Left ventricle myocardium inferior (tissue), 1 donor: Measurements from ENCODE around the gene ARHGAP42. TPM values are rescaled to one million over a fixed set of nuclear protein-coding genes. Genes with fewer than 3 reads are reported as not detected.
"Not testable (repeated sequence)": the region's sequence is repeated elsewhere in the genome, so short reads cannot be mapped to it uniquely, and the experiment has no call there.

Experiments used
- DNase-seq: peaks from one replicate; pipeline ENCODE4 v3.0.0-alpha.2; 2020
- H3K27ac ChIP-seq: fragments of 200-600 bp; replicated peaks from 2 replicates; pipeline ENCODE4 v1.8.0; 2021
- H3K27me3 ChIP-seq: fragments of 200-600 bp; 2 replicates; pipeline ENCODE4 v1.8.0; 2021; ENCODE audit warnings: low read depth
- H3K36me3 ChIP-seq: fragments of 200-600 bp; 2 replicates; pipeline ENCODE4 v1.8.0; 2021
- H3K4me1 ChIP-seq: fragments of 200-600 bp; 2 replicates; pipeline ENCODE4 v1.8.0; 2021
- H3K4me3 ChIP-seq: fragments of 200-600 bp; 2 replicates; pipeline ENCODE4 v1.8.0; 2021; ENCODE audit warnings: mild to moderate bottlenecking, moderate library complexity
- H3K9me3 ChIP-seq: fragments of 200-600 bp; replicated peaks from 2 replicates; pipeline ENCODE4 v1.8.0; 2021
- CTCF ChIP-seq: fragments of 200-600 bp; IDR thresholded peaks from 2 replicates; pipeline ENCODE4 v1.8.0; 2021; ENCODE audit warnings: antibody characterized with exemption, mild to moderate bottlenecking, borderline replicate concordance
- intact Hi-C: fragments of 100-400 bp; cut with micrococcal nuclease; formaldehyde crosslinking; loops from one replicate; pipeline ENCODE4 v1.11.0; 2022
- total RNA-seq: library from RNA; stranded (reverse); fragmentation: NEBNext Ultra II Directional; extraction: Animal tissue kit (Norgen Biotek cat#: 25700); gene quantifications from one replicate; pipeline ENCODE4 v1.2.1, GENCODE V29; 2021
- donor health status: DM: no; HTN: yes; CAD: no; lungs with severe emphysema.

The ARHGAP42 gene
- total RNA-seq, 1 donor from 2014 or later, result 11.1 TPM

- peak overlapping the region; percentile 72 for H3K27ac ChIP-seq
- TF ChIP-seq CTCF, result no peak
- H3K36me3 ChIP-seq, result no peaks in the 10 kb centered on the region
- no peaks in the 10 kb centered on the region for H3K27me3 ChIP-seq
- no peak overlapping the region for H3K4me3 ChIP-seq
- no peaks in the 10 kb centered on the region for H3K9me3 ChIP-seq
- peaks cover 47% of the 10 kb centered on the region for H3K4me1 ChIP-seq
- no peak for DNase-seq
- intact Hi-C loops, result no loop called here
Observed at GRCh38 chr11:100741866-100742625, 55.0 kb downstream of the ARHGAP42 start.

- Histone ChIP-seq H3K4me1 (peaks cover 14% of the 10 kb centered on the region), H3K4me3 (no peak overlapping the region), H3K27ac (no peak overlapping the region), H3K27me3 (no peaks in the 10 kb centered on the region), H3K9me3 (peaks cover 22% of the 10 kb centered on the region), H3K36me3 (peaks cover 11% of the 10 kb centered on the region)
- intact Hi-C loops, result no loop called here
- no peak for DNase-seq
- TF ChIP-seq CTCF, result no peak
Observed at GRCh38 chr11:100746448-100746847, 59.4 kb downstream of the ARHGAP42 start.

GRCh38 chr11:100748153-100748552, 61.1 kb downstream of the ARHGAP42 start:
- DNase-seq, result no peak
- Histone ChIP-seq H3K9me3 (peaks cover 22% of the 10 kb centered on the region), H3K27ac (no peak overlapping the region), H3K4me3 (no peak overlapping the region), H3K36me3 (peaks cover 11% of the 10 kb centered on the region), H3K27me3 (no peaks in the 10 kb centered on the region), H3K4me1 (peaks cover 13% of the 10 kb centered on the region)
- TF ChIP-seq CTCF, result no peak
- intact Hi-C loops, result no loop called here

- H3K27me3 ChIP-seq, H3K27ac ChIP-seq, DNase-seq, H3K4me3 ChIP-seq, intact Hi-C loops: not testable (repeated sequence)
- Histone ChIP-seq H3K4me1 (peaks cover 29% of the 10 kb centered on the region), H3K9me3 (peaks cover 22% of the 10 kb centered on the region), H3K36me3 (peaks cover 11% of the 10 kb centered on the region)
Observed at GRCh38 chr11:100749887-100750565, 62.9 kb downstream of the ARHGAP42 start.

GRCh38 chr11:100750566-100750891, 63.4 kb downstream of the ARHGAP42 start:
- DNase-seq, H3K27ac ChIP-seq, intact Hi-C loops, H3K27me3 ChIP-seq, H3K4me3 ChIP-seq: not testable (repeated sequence)
- Histone ChIP-seq H3K4me1 (peaks cover 29% of the 10 kb centered on the region), H3K9me3 (peaks cover 22% of the 10 kb centered on the region), H3K36me3 (peaks cover 11% of the 10 kb centered on the region)

- H3K4me3 ChIP-seq, result no peak overlapping the region
- DNase-seq, result no peak
- no peak for TF ChIP-seq CTCF
- no peaks in the 10 kb centered on the region for H3K27me3 ChIP-seq
- peaks cover 22% of the 10 kb centered on the region for H3K9me3 ChIP-seq
- H3K4me1 ChIP-seq, result peaks cover 45% of the 10 kb centered on the region
- intact Hi-C loops, result no loop called here
- peaks cover 11% of the 10 kb centered on the region for H3K36me3 ChIP-seq
- peak overlapping the region; percentile 17 for H3K27ac ChIP-seq
Observed at GRCh38 chr11:100752371-100753171, 65.5 kb downstream of the ARHGAP42 start.
